HG03520 (cell line): ENCODE results near the gene REG1B.
"Not testable (repeated sequence)": the region's sequence is repeated elsewhere in the genome, so short reads cannot be mapped to it uniquely, and the experiment has no call there.

ENCODE experiments used
- ATAC-seq: cut with Tn5 transposase; IDR thresholded peaks from one replicate; pipeline ENCODE4 v1.9.1; 2021; ENCODE audit warnings: mild to moderate bottlenecking, moderate library complexity; ENCODE audit not compliant: unreplicated experiment

REG1B gene

DNA sequence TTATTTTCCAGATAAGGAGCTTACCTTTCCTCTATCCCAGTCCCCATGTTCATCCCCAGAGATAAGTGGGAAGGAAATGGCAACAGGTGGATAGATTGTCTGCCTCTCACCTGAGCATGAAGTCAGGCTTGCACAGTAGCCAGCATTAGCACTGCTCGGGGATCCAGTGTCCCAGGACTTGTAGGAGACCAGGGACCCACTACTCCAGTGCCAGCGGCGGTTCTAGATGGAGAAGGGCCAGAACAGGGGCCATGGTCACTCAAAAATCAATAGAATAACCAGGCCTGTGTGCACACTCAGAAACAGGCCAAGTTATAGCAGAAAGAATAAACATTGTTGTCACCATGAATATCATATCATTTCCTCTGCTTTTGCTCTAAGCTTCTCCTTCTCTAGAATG lies 2.4 kb downstream of the REG1B start:
- no peak for ATAC-seq

DNA sequence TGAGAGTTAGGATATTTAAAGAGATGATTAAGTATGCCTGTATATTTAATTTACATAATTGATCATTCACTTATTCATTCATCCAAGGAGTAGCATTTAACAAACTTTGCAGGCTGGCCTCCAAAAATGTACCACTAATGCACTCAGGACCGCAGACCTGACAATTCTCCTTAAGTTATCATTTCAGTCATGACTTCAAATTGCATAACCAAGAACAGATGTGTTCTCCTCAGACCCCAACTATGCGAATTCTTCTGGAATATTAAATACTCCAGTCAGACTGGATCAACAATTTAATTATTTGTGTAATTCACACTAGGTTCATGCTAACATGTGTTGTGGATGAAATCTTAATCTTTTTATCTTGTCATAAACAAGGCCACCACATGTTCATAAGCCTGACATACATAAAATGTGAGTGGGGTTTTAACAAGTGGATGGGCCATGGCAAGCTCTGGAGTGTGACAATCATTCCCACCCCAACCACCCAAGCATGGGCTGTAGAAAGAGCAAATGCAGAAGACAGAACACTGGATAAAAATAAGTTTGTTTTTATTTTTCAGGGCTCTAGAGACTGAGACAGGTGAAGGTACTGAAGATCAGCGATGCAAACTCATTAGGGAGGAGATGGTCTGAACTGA lies 3.2 kb downstream of the REG1B start:
- no peak for ATAC-seq

DNA sequence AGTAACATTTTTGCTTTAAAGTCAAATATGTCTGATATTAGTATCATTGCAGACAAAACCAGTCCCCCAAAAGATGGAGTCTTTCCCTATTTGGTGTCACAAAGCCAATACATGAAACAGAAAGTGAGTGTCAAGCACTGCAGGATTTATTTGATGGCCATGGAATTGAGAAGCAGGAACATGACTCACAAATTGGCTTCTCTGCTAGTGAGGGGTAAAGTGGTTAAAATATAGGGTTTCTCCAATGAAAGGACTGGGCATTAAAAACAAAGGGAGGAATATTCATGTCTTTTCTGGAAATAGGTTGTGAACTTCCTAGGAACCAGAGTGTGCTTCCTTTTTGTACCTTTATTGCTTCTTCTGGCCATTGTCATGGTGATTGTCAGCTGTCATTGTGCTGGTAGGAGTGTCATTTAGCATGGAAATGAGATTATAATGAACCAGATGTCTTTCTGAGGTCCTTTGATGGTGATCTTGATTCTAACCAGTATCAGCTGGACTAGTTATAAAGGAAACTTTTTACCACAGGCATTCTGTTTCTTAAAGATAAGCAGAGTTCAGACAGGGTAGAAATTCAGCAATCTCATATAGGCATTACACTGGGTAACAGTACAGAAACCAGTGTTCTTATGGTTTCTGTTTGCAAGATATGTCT lies 4.1 kb downstream of the REG1B start:
- ATAC-seq = no peak

DNA sequence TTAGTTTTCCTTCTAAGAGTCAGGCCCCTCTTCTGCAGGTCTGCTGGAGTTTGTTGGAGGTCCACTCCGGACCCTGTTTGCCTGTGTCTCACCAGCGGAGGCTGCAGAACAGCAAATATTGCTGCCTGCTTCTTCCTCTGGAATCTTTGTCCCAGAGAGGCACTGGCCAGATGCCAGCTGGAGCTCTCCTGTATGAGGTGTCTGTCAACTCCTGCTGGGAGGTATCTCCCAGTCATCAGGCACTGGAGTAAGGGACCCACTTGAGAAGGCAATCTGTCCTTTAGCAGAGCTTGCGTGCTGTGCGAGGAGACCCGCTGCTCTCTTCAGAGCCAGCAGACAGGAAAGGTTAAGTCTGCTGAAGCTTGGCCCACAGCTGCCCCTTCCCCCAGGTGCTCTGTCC lies 4.8 kb downstream of the REG1B start:
- no peak for ATAC-seq

DNA sequence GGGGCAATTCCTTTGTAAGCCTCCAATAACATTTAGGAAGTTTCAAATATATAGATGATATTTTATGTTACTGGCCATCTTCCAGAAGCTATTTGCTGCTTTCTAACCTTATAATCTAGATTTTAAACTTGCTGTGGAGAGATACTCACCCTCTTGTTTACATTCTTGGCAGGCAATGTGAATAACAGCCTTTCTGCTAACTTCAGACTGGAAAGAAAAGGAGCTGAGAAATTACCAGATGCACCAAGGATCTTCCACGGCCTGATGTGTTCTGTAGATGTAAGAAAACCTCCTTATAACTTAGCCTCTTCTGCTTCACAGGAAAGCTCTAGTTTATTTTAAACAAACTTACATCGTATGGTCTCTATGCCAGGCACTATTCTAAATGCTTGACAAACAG lies 16.7 kb downstream of the REG1B start:
- no peak for ATAC-seq

DNA sequence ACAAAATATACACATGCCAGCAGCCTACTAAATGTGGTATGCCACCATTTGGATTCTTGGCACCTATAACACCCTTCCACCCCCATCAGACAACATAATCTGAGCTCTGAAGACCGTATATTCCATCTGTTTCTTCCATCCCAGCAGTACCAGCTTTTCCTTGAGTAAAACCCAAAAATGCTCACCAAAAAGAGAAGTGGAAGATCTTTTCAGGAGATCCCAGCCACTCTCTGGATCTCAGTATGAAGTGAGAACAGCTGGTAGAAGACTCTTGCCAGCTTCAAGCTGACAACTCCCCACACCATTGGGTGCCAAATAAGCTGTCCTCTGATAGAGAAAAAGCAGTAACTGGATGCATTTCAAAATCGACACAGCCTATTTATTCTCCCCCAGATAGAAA lies 22.6 kb downstream of the REG1B start:
- ATAC-seq = no peak

DNA sequence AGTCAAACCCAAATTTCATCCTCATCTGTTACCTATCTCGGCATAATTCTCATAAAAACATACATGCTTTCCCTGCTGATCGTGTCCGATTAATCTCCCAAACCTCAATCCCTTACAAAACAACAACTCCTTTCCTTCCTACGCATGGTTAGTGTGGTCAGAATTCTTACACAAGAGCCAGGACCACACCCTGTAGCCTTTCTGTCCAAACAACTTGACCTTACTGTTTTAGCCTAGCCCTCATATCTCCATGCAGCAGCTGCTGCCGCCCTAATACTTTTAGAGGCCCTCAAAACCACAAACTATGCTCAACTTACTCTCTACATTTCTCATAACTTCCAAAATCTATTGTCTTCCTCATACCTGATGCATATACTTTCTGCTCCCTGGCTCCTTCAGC lies 33.0 kb downstream of the REG1B start:
- ATAC-seq = not testable (repeated sequence)

DNA sequence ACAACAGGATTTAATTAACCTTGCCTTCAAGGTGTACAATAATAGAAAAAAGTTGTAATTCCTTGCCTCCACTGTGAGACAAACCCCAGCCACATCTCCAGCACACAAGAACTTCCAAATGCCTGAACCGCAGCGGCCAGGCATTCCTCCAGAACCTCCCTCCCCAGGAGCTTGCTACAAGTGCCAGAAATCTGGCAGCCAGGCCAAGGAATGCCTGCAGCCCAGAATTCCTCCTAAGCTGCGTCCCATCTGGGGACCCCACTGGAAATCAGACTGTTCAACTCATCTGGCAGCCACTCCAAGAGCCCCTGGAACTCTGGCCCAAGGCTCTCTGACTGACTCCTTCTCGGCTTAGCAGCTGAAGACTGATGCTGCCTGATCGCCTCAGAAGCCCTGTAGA lies 34.3 kb downstream of the REG1B start:
- not testable (repeated sequence) for ATAC-seq

DNA sequence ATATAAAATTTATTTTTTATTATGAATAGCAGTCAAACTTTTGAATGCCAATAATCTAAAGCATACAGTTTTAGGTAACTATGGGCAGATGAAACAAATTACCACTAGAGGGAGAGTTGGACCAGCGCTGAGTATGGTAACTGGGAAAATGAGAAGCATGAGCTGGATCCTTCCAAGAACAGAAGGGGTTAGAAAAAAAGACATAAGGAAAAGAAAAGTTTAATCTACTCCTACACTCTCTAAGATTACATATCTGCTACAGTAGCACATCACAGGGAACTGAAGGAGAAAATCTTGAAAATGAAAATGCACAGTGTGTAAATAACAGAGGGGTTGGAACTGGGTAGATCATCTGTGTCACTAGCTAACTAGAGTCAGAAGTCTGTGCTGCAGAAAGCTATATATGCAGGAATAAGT lies 46.8 kb downstream of the REG1B start:
- no peak for ATAC-seq

DNA sequence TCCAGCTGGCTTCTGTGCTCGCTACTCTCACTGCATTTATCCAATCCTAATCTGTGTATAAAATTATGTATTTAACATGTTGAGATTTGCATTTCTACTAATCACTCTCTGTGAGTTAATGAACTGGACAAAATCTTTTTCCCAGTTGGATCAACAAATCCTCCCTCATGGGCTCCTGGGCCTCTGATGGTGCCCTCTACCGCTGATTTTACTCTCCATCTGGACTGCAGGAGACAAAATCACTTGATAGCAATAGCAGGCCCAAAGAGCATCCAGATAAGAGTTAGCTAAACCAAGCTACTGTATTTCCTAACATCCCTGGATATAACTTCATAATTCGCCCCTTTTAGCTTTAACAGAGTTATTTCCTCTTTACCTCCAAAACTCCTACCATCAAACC lies 47.8 kb downstream of the REG1B start:
- ATAC-seq = no peak
